ENCODE results near the gene PGLYRP1. TPM values are rescaled to one million over a fixed set of nuclear protein-coding genes. Genes with fewer than 3 reads are reported as not detected.

Gene PGLYRP1
- polyA plus RNA-seq, 1 experiment, result not detected

DNA sequence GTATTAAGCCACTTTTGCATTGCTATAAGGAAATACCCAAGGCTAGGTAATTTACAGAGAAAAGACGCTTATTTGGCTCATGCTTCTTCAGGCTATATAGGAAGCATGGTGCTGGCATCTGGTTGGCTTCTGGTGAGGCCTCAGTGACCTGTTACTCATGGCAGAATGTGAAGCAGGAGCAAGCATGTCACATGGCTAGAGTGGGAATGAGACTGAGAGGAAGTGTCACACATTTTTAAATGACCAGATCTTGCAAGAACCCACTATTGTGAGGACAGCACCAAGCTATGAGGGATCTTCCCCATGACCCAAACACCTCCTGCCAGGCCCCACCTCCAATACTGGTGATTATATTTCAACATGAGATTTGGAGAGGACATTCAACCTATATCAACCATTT is 43.6 kb upstream of the PGLYRP1 start:
- Histone ChIP-seq H3K4me3 (ENCODE audit: low read depth, low read length) (no peak overlapping the region), H3K27me3 (ENCODE audit: control insufficient read depth, insufficient read depth, low read length) (peaks cover 8% of the 10 kb centered on the region), H3K36me3 (ENCODE audit: control insufficient read depth, insufficient read depth, low read length) (no peaks in the 10 kb centered on the region)
- ChIA-PET CTCF (interaction anchor here (0.7 to 2.9 kb wide), 7 partner anchors 8 to 198 kb away, joined by 3 to 23 read pairs (median 4); no protein-coding TSS in a partner anchor), POLR2A (no interaction called here)
- no peak for DNase-seq (ENCODE audit: low read depth)
- TF ChIP-seq, protein P1, sequence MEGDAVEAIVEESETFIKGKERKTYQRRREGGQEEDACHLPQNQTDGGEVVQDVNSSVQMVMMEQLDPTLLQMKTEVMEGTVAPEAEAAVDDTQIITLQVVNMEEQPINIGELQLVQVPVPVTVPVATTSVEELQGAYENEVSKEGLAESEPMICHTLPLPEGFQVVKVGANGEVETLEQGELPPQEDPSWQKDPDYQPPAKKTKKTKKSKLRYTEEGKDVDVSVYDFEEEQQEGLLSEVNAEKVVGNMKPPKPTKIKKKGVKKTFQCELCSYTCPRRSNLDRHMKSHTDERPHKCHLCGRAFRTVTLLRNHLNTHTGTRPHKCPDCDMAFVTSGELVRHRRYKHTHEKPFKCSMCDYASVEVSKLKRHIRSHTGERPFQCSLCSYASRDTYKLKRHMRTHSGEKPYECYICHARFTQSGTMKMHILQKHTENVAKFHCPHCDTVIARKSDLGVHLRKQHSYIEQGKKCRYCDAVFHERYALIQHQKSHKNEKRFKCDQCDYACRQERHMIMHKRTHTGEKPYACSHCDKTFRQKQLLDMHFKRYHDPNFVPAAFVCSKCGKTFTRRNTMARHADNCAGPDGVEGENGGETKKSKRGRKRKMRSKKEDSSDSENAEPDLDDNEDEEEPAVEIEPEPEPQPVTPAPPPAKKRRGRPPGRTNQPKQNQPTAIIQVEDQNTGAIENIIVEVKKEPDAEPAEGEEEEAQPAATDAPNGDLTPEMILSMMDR (IDR thresholded peaks at IDR 0.05; ENCODE audit: insufficient read depth, low read depth, low read length), result no peak

DNA sequence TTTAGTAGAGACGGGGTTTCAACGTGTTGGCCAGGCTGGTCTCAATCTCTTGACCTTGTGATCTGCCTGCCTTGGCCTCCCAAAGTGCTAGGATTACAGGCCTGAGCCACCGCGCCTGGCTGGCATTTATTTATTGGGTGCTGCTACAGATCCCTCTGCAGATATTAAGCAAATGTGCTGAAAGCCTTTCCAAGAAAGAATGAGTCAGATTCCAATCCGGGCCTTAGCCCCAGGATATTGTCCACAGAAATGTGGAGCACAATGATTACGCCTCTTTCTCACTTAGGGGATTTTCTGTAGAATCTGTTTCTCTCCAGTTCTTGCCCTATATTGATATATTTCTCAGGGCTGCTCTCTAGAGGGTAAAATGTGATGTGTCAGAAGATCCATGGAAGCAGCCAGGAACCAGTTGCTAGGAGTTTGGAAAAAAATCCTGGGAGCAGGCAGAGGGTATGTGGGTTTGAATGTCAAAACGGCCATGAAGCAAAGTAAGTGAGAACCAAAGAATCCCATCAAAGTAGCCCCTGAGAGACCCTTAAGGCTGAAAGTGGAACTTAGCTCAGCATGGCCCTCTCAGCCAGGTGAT is 42.7 kb upstream of the PGLYRP1 start:
- no peak overlapping the region for H3K4me3 ChIP-seq (ENCODE audit: low read depth, low read length)
- peaks cover 8% of the 10 kb centered on the region for H3K27me3 ChIP-seq (ENCODE audit: control insufficient read depth, insufficient read depth, low read length)
- CTCF ChIA-PET, result interaction anchor here (1.4 to 2.9 kb wide), 5 partner anchors 9 to 199 kb away, joined by 3 to 23 read pairs (median 5); no protein-coding TSS in a partner anchor
- TF ChIP-seq, protein P1 (IDR thresholded peaks at IDR 0.05; ENCODE audit: insufficient read depth, low read depth, low read length), result no peak
- H3K36me3 ChIP-seq (ENCODE audit: control insufficient read depth, insufficient read depth, low read length), result no peaks in the 10 kb centered on the region
- POLR2A ChIA-PET, result no interaction called here
- DNase-seq (ENCODE audit: low read depth), result peak; percentile 57

DNA sequence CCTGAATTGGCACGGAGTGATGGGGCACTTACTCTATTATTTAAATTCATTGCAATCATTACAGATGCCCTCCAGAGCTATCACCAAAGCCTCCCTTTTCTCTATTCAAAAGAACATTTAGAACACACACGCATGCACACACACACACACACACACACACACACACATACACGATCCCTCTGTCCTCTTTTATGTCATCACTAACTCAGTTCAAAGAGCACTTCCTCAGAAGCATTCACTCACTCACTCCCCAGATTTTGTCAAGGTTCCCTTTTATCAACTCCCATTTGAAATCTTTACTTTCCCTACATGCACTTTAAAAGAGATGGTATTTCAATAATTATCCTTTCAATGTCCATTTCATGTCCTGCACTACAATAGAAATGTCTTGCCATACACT is 40.3 kb upstream of the PGLYRP1 start:
- TF ChIP-seq, protein P1 (IDR thresholded peaks at IDR 0.05; ENCODE audit: insufficient read depth, low read depth, low read length), result no peak
- peaks cover 8% of the 10 kb centered on the region for H3K27me3 ChIP-seq (ENCODE audit: control insufficient read depth, insufficient read depth, low read length)
- ChIA-PET POLR2A (no interaction called here), CTCF (interaction anchor here (0.9 to 2.7 kb wide), 3 partner anchors 13 to 35 kb away, joined by 3 to 10 read pairs (median 4); no protein-coding TSS in a partner anchor)
- H3K36me3 ChIP-seq (ENCODE audit: control insufficient read depth, insufficient read depth, low read length), result no peaks in the 10 kb centered on the region
- no peak overlapping the region for H3K4me3 ChIP-seq (ENCODE audit: low read depth, low read length)
- no peak for DNase-seq (ENCODE audit: low read depth)

DNA sequence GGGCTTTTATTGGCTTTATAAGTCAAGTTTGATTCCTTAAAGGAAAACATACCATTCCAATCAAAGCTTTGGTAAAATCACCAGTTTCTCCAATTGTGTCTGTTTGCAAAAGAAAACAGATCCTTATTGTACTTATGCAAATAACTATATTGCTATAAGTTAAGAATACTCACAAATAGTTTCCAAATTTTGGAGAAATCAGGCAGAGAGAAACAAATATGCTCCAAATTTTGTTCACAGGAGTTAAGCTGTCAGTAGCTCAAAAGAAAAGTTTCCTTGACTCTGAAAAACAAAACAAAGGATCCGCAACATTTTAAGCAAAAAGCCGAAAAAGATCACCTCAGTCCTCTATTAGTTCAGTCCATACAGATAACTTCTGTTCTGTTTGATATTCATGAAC is 37.2 kb upstream of the PGLYRP1 start:
- no peak for DNase-seq (ENCODE audit: low read depth)
- peaks cover 11% of the 10 kb centered on the region for H3K27me3 ChIP-seq (ENCODE audit: control insufficient read depth, insufficient read depth, low read length)
- H3K4me3 ChIP-seq (ENCODE audit: low read depth, low read length), result no peak overlapping the region
- TF ChIP-seq, protein P1 (IDR thresholded peaks at IDR 0.05; ENCODE audit: insufficient read depth, low read depth, low read length), result no peak
- ChIA-PET POLR2A (no interaction called here), CTCF (interaction anchor here (1.0 to 2.7 kb wide), 2 partner anchors 17 to 205 kb away, joined by 3 to 6 read pairs; no protein-coding TSS in a partner anchor)
- H3K36me3 ChIP-seq (ENCODE audit: control insufficient read depth, insufficient read depth, low read length), result no peaks in the 10 kb centered on the region

DNA sequence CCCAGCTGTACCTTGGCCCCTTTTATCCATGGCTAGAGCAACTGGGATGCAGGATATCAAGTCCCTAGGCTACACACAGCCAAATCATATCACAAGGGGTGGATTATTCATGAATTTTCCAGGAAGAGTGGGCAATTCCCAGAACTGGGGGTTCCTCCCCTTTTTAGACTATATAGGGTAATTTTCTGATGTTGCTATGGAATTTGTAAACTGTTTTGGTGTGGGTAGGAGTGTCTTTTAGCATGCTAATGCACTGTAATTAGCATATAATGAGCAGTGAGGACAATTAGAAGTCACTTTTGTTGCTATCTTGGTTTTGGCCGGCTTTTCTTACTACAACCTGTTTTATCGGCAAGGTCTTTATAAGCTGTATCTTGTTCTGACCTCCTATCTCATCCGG is 35.9 kb upstream of the PGLYRP1 start:
- CTCF ChIA-PET, result interaction anchor here (0.6 to 4.7 kb wide), 2 partner anchors 30 to 210 kb away, joined by 3 to 14 read pairs; no protein-coding TSS in a partner anchor
- no peak overlapping the region for H3K4me3 ChIP-seq (ENCODE audit: low read depth, low read length)
- TF ChIP-seq, protein P1 (IDR thresholded peaks at IDR 0.05; ENCODE audit: insufficient read depth, low read depth, low read length), result no peak
- POLR2A ChIA-PET, result no interaction called here
- H3K36me3 ChIP-seq (ENCODE audit: control insufficient read depth, insufficient read depth, low read length), result no peaks in the 10 kb centered on the region
- no peak for DNase-seq (ENCODE audit: low read depth)
- H3K27me3 ChIP-seq (ENCODE audit: control insufficient read depth, insufficient read depth, low read length), result peaks cover 14% of the 10 kb centered on the region
